Measurements from ENCODE around the gene IGF1.

DNA sequence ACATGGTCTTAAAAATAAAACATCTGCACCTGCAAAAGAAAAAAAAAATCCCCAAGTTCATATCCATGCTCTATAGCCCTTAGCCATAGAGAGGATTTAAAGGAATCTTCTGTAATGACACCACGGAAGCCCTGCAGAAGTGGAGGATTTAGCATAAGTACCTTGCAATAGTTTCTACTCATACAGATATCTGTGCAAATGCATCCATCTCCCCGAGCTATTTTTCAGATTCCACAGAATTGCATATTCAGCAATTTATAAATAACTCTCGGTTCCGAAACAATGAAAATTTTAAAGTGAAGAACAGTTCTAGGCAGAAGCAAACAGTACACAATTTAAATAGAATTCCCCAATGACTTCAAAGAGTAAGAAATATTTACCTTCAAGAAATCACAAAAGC lies 424 bp downstream of the IGF1 start:
- TF ChIP-seq, protein P1, sequence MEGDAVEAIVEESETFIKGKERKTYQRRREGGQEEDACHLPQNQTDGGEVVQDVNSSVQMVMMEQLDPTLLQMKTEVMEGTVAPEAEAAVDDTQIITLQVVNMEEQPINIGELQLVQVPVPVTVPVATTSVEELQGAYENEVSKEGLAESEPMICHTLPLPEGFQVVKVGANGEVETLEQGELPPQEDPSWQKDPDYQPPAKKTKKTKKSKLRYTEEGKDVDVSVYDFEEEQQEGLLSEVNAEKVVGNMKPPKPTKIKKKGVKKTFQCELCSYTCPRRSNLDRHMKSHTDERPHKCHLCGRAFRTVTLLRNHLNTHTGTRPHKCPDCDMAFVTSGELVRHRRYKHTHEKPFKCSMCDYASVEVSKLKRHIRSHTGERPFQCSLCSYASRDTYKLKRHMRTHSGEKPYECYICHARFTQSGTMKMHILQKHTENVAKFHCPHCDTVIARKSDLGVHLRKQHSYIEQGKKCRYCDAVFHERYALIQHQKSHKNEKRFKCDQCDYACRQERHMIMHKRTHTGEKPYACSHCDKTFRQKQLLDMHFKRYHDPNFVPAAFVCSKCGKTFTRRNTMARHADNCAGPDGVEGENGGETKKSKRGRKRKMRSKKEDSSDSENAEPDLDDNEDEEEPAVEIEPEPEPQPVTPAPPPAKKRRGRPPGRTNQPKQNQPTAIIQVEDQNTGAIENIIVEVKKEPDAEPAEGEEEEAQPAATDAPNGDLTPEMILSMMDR (IDR thresholded peaks at IDR 0.05), result no peak
- TF ChIP-seq EP300 (IDR thresholded peaks at IDR 0.05) (no peak), POLR2A (IDR thresholded peaks at IDR 0.05) (no peak), POLR2AphosphoS5 (IDR thresholded peaks at IDR 0.05) (no peak)

Measured in upper lobe of left lung (tissue), 4 donors.